Forelimb muscle (tissue), 1 donor: ENCODE data around the gene RRAGD. TPM values are rescaled to one million over a fixed set of nuclear protein-coding genes. Genes with fewer than 3 reads are reported as not detected.
"Not testable (repeated sequence)": the region's sequence is repeated elsewhere in the genome, so short reads cannot be mapped to it uniquely, and the experiment has no call there.

ENCODE experiments used
- DNase-seq: peaks from one replicate; pipeline ENCODE4 v3.0.0-alpha.2; 2013; ENCODE audit warnings: low read depth
- polyA plus RNA-seq: library from polyadenylated mRNA; unstranded; fragments of 120-200 nt; gene quantifications from one replicate; pipeline ENCODE4 v1.2.1, GENCODE V29; 2013; ENCODE audit not compliant: insufficient read length

The RRAGD gene
- polyA plus RNA-seq, 1 donor = 109 TPM

DNA sequence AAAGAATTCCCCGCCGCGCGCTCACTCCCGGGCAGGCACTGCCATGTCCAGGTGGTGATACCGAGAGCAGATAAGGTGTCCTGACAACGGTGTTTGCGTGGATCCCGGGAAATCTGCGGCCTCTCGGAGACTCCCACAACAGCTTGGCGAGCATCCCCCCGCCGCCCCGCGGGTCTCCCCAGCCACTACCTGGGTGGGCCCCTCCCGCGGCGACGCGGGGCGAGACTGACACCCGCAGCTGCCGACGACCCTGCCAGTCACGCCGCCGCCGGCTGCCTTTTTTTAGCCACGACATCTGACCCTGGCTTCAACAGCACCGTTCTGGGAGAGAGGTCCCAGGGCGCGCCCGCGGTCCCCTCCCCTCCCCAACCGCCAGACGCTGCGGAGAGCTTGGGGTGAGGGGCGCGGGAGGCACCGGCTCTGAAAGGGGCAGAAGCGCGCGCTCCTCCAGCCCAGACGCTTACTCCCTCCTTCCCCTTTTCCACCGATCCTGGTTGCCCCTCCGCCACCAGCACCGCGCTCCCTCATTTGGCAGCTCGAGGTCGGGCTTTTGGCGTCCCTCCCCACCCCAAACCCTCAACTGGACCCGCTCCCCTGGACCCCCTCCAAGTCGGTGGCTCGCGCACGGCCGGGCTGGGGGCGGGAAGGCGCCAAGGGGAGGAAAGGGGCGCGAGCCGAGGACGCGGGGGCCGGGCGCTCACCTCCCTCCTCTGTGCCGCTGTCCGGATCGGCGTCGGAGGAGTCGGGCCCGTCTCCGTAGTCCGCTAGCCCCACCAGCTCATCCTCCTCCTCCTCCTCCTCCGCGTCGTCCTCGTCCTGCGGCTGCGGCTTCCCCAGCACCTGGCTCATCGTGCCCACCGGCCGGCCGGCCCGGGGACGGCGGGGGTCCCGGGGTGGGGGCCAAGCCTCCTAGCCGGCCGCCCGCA lies 665 bp downstream of the RRAGD start:
- no peak for DNase-seq

DNA sequence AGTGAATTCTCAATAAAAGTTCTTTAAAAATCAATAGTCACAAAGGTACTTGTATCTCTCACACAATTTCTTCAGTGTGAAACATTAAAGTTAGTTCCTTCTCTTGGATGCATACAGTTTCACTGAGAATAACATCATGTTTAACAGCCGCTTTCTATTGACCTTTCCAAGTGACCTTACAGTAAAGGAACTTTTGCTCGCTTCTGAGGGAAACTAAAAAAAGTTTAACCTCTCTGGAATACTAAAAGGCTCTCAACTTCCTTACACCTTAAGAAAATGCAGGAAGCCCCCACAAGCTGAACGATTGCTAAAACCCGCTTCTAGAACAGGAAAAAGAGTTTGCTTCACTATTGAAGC lies 1.3 kb downstream of the RRAGD start:
- DNase-seq = no peak

DNA sequence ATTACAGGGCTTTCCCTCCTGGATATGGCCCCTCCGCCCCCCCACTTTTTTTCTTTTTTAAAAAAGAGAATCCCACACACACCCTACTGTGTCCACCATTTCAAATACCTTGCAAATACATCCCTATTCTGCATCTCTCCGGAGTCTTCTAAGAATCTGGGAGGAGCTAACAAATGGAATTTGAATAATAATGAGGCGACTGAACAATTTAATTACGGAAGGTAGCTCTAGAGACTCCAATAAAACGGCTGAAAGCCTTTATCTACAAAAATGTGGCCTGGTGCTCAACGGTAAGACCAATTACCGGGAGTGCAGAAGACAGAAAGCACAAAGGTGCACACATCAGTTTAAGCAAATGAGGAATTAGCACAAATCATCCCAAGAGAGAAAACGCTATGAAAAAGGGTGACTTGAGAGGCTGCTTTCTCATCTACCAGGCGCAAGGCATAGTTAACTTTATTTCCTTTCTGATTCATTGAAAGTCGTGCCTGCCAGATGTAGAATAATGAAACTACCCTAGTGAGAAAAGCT lies 1.8 kb downstream of the RRAGD start:
- DNase-seq = no peak

DNA sequence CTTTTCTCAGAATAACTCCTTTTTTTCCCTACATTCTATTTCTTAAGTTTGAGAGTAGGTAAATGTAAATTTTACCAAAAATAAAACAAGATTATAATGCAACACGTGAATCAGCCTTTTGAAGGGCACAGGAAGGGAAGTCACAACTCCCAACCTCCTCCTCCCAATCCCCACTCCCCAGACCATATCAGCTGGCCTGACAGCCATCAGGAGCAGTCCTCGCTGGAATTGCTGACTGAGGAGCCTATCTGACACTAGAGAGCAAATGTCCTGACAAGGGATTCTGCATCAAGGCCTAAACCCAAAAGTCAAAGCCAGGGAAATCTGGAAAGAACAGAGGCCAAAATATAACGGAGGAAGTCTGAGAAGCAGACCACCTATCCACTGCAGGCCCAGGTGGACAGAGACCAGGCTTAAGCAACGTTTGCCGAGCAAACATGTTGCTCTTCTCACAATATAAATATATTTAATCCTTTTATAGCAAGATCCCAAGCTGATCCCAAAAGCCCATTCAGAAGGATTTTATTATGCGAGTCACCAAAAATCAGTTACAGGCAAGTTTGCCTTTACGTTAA lies 2.5 kb downstream of the RRAGD start:
- DNase-seq = no peak

DNA sequence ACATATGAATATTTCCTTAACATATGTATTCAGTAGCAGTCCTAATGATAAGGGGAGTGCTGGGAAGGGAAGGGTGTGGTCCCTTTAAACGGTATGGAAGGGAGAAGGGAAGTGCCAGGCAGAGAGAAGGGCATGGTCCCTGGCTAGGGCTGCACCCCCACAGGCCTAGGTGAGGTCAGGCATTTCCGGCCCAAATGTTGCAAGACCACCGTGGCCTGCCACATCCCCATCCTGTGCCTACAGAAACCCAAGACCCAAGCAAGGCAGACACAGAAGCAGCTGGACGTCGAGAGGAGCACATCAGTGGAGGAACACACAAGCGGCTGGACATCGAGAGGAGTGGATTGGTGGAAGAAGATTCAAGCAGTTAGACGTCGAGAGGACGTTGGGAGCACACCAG lies 5.9 kb downstream of the RRAGD start:
- DNase-seq = no peak

DNA sequence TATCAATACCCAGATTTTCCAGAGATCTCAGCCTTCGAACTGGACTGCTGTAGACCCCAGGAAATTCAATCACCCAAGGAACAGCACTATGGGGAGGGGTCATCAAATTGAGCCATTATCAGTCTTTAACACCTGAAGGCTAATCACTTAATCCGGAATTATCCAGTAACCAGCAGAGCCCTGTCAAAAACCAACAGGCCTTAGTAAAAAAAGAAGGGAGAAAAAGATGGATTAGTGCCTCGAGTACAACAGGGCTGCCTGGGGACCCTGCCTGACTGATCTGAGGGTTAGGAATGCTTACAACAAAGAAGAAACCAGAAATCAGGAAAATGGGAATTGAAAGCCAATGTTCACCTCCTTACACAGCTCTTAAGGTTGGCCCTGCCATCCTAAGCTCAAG lies 7.6 kb downstream of the RRAGD start:
- no peak for DNase-seq

DNA sequence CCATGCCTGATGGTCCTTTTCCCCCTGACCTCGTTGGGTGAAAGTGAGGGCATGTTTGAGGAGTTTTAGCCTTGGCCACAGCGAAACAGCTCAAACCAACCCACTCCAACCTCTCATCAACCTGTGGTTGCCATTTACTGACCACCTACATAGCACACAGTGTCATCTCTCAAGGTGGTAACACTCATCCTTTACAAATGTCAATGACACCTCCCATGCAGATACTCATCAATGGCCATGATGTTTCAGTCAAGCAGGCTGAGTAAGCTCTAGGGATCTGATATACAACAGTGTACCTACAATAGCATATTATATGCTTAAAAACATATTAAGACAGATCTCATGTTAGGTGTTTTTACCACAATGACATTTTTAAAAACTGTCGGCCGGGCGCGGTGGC lies 9.3 kb downstream of the RRAGD start:
- DNase-seq = no peak

DNA sequence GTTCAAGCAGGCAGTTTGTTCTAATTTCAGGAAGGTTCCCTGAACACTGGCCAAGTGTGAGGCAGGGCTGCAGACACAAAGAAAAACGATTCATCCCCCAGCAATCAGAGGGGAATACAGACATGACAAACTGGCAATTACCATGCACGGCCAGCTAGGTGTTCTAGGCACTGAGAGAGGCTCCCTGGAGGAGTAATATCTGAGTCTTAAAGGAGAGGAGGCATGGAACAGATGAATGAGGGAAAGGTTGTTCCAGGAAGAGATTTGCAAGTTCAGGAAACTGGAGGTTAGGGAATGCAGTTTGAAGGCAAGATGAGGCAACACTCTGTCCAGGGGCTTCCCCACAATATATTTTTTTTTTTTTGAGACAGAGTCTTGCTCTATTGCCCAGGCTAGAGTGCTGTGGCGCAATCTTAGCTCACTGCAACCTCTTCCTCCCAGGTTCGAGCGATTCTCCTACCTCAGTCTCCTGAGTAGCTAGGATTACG lies 11.1 kb downstream of the RRAGD start:
- no peak for DNase-seq

DNA sequence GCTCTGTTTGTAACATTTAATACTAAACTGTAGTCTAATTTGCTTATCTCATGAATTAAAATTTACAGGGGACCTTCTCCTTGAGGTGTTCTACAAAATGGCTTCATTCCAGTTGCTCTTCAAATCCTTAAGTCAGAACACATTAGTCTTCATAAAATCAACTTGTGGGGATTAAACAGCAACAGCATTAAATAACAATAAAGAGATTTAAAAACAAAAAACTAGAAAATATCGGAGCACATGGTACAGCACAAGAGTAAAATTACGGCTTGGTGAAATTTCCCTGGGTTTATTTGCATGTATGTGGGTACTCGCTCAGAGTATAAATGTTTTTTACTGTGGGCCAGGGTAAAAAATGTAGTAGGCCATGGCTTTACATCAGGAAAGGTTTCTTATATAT lies 12.0 kb downstream of the RRAGD start:
- DNase-seq = no peak

DNA sequence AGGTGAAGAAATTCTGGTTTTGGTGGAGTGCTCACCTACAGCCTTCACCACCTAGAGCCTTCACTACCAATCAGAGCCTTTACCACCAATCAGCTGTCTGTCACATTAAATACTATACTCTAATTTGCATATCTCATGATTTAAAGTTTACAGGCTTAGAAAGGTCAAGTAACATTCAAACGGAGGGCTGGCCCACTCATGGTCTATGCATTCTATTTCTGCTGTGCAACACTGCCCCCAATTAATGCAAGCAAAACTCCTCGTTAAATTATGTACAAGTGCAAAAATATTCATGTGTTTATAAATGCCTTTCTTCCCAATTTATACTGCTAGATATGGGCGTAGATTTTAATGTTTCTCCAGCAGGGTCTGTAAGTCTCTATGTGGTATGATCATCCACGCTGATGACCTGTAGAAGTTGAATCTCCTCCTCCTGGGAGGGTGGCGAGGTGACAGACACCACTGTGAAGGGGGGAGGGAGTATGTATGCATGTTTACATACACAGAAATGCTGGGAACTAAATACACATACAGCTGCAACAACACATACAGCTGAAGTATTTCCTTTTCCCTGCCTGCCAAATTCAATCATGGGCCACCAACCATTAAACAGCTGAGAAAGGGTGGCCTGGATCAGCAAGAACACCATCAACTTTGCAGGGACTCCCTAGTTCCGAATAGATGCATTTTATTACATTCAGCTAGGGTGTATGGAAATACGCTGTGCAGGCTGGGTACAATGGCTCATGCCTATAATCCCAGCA lies 13.1 kb downstream of the RRAGD start:
- DNase-seq = no peak

DNA sequence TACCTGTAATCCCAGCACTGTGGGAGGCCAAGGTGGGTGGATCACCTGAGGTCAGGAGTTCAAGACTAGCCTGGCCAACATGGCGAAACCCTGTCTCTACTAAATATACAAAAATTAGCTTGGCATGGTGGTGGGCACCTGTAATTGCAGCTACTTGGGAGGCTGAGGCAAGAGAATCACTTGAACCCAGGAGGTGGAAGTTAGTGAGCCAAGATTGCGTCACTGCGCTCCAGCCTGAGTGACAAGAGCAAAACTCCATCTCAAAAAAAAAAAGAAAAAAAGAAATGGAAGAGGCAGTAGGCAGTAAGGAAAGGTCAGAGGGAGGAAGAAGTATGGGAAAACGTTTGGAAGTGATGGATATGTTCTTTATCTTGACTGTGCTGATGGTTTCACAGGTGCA lies 14.2 kb downstream of the RRAGD start:
- not testable (repeated sequence) for DNase-seq

DNA sequence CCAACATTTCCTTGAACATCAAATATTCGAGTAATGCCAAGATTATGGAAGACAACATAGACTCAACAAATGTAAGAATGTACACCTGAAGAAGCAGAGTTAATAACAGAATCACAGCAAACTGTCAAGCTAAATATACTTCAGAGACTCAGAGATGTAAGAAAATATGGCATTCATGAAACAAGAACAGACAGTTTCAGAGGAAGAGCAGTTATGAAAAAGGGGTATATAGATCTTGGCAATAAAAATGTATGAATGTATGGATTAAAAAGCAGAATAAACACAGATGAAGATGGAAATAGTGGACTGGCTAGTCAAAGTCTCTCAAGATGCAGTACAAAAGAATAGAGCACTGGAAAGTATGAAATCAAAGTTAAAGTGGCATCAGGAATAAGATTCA lies 18.4 kb downstream of the RRAGD start:
- DNase-seq = no peak

DNA sequence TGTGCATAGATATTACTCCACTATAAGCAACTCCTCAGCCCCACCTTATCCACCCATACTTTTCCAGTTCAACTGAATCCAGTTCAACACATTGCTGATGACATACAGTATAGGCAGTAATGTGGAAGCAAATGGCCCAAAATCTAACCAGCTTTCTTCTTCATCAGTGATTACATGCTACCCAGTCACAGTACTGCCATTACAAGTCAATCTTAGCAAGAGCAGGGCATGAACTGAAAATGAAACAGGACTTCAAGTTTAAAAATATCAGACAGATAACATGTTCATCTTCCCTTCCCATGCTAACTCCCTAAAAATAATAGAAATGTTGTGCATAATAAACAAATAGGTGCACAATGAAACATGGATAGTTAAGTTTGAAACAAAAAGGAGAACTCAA lies 19.2 kb downstream of the RRAGD start:
- DNase-seq = no peak

DNA sequence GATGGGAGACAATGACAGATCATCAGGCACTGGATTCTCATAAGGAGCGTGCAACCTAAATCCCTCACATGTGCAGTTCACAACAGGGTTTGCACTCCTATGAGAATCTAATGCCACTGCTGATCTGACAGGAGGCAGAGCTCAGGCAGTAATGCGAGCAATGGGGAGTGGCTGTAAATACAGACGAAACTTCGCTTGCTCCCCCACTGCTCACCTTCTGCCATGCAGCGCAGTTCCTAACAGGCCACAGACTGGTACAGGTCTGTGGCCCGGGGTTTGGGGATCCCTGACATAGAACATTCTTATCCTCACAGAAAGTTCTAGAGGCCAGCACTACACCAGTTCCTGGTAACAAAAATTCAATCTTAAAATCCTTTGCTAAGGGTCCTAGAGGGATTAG lies 23.2 kb downstream of the RRAGD start:
- no peak for DNase-seq

DNA sequence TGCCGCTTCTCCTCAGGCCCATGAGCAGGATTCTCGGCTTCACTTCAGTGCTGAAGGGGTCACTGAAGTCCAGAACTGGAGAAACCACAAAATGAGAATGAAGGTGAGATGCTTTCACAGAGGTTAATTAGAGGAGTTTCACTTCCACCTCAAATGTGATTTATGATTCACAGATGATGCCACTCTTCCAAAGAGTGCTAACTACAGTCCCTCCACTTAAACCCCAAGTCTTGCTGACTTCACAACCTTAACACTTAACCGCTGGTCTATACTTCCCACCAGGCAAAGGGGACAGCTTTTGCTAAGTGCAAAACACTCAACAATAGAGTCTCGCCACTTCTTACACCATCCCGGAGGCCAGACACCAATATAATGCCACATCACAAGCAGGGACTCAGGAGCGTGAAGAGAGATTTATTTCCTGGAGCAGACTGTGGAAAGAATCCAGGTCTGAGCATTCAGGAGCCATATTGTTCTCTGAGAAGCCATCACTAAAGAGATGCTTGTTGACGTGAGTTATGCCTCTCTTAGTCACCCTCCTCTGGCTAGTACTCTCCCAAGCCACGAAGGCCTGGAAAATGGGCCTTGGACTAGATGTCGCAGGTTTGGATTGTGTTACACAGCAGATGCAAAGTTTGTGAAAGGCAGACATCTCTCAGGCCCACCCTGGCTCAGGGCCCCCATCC lies 24.4 kb downstream of the RRAGD start:
- no peak for DNase-seq

DNA sequence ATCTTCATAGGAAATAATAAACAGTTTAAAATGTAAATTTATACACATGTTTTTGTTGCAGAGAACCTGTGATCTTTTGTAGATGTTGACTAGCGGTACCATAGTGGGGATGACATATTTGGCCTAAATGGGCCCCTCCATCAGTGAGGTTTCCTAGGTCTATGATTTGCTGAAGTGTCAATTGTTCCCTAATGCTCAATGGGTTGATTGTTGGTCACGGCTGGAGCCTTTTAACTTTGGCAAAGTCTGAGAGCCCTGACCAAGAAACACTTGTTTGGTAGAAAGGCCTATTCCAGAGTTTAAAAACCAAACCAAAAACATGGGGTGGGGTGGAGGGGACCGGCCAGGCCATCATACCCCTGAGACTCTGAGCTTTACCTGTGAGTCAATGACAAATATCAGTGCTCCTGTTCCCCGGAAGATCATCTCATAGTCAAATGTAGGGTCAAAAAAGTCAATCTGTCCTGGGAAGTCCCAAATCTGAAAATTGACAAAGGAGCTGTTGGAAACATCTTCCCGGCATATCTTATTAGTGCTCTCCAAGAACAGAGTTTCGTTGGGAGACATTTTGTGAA lies 25.1 kb downstream of the RRAGD start:
- DNase-seq = no peak

DNA sequence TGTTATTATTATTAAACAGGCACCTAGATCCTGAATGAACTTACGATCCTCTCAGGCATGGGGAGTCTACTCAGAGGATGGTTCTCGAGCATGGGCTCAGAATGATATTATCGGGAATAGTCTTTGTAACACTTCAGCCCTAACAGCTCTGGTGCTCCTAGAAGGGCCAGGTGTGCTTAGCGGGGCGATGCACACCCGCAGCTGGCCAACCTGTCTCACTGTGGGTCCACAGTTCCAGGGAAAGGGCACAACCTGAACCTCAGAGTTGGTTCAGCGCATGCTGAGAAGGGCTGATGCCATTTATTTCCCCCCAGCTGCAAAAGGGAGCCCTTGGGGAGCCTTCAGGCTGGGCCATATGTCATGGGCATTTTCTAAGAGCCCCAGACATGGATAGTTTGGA lies 26.2 kb downstream of the RRAGD start:
- DNase-seq = no peak

DNA sequence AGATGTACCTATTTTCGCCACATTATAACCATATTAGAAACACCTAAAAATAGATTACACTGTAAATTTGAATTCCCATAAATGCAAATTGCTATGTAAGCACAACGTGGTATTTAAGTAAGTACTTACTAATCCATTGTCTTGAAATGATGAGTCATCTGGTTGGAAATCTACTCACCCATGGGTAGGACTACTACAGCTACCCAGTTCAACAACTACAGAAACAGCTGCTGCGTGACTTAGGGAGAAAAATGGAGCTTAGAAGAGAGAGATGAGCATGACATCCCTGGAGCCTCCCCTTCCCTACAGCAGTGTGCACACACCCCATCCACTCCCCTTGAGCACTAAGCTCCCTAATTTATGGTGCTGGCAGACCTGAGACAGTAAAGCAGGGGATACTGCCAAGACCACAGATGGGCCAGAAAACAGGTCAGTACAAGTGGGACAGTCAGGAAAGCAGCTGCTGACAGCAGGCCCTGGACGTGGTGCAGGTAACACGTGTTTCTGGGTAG lies 26.9 kb downstream of the RRAGD start:
- DNase-seq = no peak

DNA sequence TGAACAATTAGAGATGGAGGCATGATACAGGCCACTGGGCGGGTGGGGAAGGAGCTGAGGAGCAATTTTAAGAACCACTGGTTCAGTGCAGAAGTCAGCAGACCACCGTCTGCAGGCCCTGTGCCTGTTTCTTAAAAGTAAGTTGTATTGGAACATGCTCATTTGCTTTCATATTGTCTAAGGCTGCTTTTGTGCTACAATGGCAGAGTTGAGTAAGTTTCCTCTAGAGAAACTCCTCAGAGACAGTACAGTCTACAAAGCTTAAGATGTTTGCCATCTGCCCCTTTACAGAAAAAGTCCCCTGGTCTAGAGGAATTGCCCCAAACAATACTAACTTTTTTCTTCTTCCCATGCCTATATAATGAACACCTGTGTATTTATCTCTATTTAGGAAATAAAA lies 31.0 kb downstream of the RRAGD start:
- no peak for DNase-seq

DNA sequence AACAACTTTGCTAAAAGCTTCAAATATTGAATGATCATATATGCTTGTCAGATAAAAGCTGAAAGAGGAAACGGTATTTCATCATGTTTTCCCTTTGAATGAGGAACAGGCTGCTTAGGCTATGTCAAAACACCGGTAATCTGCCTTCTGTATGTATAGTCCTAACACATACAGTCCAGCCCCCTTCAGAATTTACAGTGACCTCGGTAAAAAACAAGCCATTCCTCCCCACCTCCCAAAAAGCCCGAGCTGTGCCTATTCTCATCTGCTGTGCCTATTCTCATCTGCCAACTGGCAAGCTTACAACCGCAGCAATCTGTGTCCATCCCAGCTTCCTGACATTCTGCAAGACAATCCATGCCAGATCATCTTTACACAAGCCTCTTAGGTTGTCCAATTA lies 32.8 kb downstream of the RRAGD start:
- no peak for DNase-seq

DNA sequence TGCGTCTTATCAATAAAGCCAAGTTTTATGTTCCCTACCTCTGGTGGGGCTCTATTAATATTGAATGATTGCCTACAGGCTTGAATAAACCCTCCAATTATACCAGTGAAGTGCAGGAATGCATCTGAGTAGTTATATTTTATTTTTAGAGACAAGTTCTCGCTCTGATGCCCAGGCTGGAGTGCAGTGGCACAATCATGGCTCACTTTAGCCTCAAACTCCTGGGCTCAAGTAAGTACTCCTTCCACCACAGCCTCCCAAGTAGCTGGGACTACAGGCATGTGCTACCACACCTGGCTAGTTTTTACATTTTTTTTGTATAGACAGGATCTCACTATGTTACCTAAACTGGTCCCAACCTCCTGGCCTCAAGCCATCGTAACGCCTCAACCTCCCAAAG lies 33.4 kb downstream of the RRAGD start:
- DNase-seq = no peak
